ENCODE measurements around the gene STK11IP. TPM values are rescaled to one million over a fixed set of nuclear protein-coding genes. Genes with fewer than 3 reads are reported as not detected.

STK11IP gene
- total RNA-seq, 1 donor from 2014 or later: 25.7 TPM

DNA sequence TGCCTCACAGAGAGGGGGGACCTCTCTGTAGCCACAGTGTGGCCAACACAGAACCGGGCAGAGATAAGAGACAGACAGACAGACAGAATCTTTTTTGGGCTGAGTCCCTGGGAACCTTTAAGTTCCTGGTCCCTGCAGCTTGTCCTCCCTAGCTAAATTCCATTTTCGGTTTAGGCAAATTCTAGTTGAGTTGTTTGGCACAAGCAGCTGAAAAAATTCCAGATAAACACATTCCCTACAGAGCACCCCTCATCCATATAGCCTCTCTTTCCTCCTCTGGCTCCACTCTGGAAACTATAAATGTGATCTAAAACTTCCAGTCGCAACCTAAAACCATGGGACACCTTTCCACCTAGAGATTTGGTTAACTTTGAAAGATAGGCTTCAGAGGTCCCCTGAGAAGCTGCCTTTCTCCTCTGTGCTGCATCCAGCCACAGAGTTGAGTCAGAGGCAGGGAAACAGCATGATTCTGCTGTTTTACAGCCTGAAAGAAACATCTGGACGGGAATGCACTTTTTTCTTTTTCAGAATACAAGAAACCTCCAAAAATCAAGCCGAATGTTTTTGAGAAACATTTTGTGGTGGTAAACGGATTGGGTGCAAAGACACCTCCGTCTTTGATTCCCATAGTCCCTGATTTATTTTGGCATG, 60.7 kb downstream of the STK11IP start:
- no peak overlapping the region for H3K27ac ChIP-seq
- intact Hi-C loops (cut with DNase I): no loop called here
- ATAC-seq (no peak), DNase-seq (no peak)
- TF ChIP-seq, protein P1, sequence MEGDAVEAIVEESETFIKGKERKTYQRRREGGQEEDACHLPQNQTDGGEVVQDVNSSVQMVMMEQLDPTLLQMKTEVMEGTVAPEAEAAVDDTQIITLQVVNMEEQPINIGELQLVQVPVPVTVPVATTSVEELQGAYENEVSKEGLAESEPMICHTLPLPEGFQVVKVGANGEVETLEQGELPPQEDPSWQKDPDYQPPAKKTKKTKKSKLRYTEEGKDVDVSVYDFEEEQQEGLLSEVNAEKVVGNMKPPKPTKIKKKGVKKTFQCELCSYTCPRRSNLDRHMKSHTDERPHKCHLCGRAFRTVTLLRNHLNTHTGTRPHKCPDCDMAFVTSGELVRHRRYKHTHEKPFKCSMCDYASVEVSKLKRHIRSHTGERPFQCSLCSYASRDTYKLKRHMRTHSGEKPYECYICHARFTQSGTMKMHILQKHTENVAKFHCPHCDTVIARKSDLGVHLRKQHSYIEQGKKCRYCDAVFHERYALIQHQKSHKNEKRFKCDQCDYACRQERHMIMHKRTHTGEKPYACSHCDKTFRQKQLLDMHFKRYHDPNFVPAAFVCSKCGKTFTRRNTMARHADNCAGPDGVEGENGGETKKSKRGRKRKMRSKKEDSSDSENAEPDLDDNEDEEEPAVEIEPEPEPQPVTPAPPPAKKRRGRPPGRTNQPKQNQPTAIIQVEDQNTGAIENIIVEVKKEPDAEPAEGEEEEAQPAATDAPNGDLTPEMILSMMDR (IDR thresholded peaks at IDR 0.05): no peak
- H3K4me3 ChIP-seq: no peak overlapping the region
- no peaks in the 10 kb centered on the region for H3K36me3 ChIP-seq
- no peaks in the 10 kb centered on the region for H3K4me1 ChIP-seq
- H3K27me3 ChIP-seq: peaks cover 6% of the 10 kb centered on the region
- H3K9me3 ChIP-seq: no peaks in the 10 kb centered on the region

DNA sequence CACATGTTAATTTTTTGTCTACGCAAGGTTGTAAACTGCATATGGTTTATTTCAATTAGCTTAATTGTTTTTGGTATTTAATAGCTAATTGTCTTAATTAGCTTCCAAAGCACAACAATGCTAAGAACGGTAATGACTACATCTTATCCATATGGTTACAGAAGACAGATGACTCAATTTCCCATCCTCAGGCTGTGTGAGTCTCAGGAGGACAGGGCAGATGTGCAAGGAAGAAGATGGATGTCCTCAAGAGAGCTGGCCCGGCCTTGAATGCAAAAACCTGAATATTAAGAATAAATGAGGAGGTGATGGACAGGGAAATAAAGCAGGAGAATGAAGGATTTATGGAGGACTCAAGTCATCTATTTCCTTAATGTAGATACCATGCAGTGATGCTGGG, 61.2 kb downstream of the STK11IP start:
- ATAC-seq: no peak
- H3K4me3 ChIP-seq: no peak overlapping the region
- TF ChIP-seq, protein P1 (IDR thresholded peaks at IDR 0.05): no peak
- no peaks in the 10 kb centered on the region for H3K4me1 ChIP-seq
- no peak for DNase-seq
- intact Hi-C loops (cut with DNase I): no loop called here
- H3K9me3 ChIP-seq: no peaks in the 10 kb centered on the region
- no peaks in the 10 kb centered on the region for H3K36me3 ChIP-seq
- peaks cover 6% of the 10 kb centered on the region for H3K27me3 ChIP-seq
- no peak overlapping the region for H3K27ac ChIP-seq

DNA sequence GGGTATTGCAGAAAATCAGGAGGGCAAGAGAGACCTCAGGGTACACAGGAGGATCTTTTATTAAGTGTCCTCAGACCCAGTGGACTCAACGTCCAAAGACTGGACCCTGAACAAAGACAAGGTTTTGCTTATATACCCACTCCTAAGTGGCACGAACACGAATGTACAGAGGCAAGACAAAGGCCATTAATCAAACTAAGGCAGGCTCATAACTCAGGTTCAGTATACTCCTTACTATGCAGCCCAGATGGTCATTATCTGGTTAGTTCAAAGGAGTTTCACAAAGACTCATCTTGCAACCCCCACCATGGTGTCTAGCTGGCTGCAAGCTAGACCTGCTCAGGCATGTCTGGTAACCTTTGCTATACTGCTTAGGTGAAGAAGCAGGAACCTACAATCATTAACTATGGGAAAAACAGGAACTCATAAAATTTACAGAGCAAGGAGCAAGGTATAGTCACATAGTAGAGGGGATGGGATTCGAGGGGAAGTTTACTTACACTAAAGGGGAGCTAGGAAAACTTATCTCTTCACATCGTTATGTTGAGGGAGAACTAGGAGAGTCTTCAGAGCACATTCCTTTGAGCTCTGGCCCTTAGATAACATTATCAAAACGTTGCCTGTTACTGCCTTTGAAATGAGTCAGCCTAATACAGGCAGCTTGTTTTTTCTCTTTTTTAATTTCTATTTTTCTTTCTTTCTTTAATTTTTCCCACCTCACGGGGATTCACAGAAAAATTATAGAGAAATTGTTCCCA, 63.7 kb downstream of the STK11IP start:
- Histone ChIP-seq H3K4me1 (no peaks in the 10 kb centered on the region), H3K27me3 (no peaks in the 10 kb centered on the region), H3K27ac (no peak overlapping the region), H3K36me3 (no peaks in the 10 kb centered on the region), H3K4me3 (no peak overlapping the region), H3K9me3 (no peaks in the 10 kb centered on the region)
- DNase-seq: no peak
- TF ChIP-seq, protein P1 (IDR thresholded peaks at IDR 0.05): no peak
- intact Hi-C loops (cut with DNase I): no loop called here
- ATAC-seq: no peak

DNA sequence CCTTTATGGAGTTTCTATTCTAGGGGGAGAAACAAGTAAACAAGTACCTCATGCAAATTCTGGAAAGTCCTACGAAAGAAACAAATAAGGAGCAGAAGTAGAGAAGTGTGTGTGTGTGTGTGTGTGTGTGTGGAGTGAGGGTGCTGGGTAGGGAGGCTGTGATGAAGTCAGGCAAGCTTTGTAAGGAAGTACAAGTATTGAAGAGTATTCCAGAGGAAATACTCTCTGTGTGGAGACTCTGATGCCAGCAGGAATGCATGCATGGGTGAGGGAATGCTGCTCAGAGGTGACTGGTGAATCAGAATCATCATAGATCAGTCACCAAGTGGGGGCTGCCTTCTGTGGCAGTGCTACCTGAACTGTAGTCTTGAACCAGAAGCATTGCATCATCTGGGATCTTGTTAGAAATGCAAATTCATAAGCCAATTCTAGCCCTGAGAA, 64.3 kb downstream of the STK11IP start:
- ATAC-seq (no peak), DNase-seq (no peak)
- TF ChIP-seq, protein P1 (IDR thresholded peaks at IDR 0.05): no peak
- intact Hi-C loops (cut with DNase I): no loop called here
- Histone ChIP-seq H3K4me1 (no peaks in the 10 kb centered on the region), H3K9me3 (no peaks in the 10 kb centered on the region), H3K36me3 (no peaks in the 10 kb centered on the region), H3K4me3 (no peak overlapping the region), H3K27me3 (no peaks in the 10 kb centered on the region), H3K27ac (no peak overlapping the region)

DNA sequence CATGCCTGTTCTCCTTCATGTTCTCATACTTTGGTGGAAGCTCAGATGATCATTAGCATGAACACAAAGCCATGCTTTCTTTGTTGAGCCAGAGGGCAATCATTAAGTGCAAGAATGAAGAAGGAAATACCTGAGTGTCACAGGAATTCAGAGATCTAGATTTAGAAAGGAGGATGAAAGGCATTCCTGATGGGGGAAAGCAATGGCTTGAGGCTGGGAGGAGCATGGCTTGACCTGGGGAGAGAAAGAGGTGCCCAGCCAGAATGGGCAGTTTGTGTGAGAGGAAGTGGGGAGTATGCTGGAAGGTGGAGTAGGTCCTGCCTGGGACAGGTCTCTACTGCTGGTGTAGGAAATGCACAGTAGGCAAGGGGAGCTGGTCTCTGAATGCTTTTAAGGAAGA, 64.9 kb downstream of the STK11IP start:
- Histone ChIP-seq H3K27ac (no peak overlapping the region), H3K4me1 (no peaks in the 10 kb centered on the region), H3K27me3 (no peaks in the 10 kb centered on the region), H3K9me3 (no peaks in the 10 kb centered on the region), H3K4me3 (no peak overlapping the region), H3K36me3 (no peaks in the 10 kb centered on the region)
- intact Hi-C loops (cut with DNase I): no loop called here
- TF ChIP-seq, protein P1 (IDR thresholded peaks at IDR 0.05): no peak
- DNase-seq (no peak), ATAC-seq (no peak)

Measured in upper lobe of right lung (tissue), 1 donor.